22Rv1 (cell line): ENCODE measurements around the gene OTUD7B.
A peak's percentile ranks its signal among the peaks of the same experiment; 100 is the strongest.

ENCODE experiments used
- H3K27ac ChIP-seq: fragments of 450-650 bp; 2 replicates; pipeline ENCODE4 v1.5.1; 2017
- CTCF ChIP-seq: fragments of 450-650 bp; IDR thresholded peaks from 2 replicates; pipeline ENCODE4 v1.5.1; 2017; ENCODE audit warnings: mild to moderate bottlenecking
- ZFX ChIP-seq: fragments of 450-650 bp; IDR thresholded peaks from 2 replicates; pipeline ENCODE4 v1.6.1; 2017; ENCODE audit warnings: antibody characterized with exemption, borderline replicate concordance

OTUD7B gene

GRCh38 chr1:150028322-150028721 is 17.8 kb upstream of the OTUD7B start:
- TF ChIP-seq ZFX (no peak), CTCF (no peak)
- no peak overlapping the region for H3K27ac ChIP-seq

- no peak overlapping the region for H3K27ac ChIP-seq
These were observed 13.6 kb upstream of the OTUD7B start for GRCh38 chr1:150024156-150024555.

GRCh38 chr1:150022357-150022756 is 11.8 kb upstream of the OTUD7B start:
- peak overlapping the region; percentile 95 for H3K27ac ChIP-seq
- TF ChIP-seq ZFX: no peak
- TF ChIP-seq CTCF: peak; percentile 59

More at GRCh38 chr1:150024156-150024555, 13.6 kb upstream of the OTUD7B start:
- TF ChIP-seq CTCF (no peak), ZFX (no peak)

- peak overlapping the region; percentile 95 for H3K27ac ChIP-seq
- TF ChIP-seq CTCF (no peak), ZFX (no peak)
These were observed 10.7 kb upstream of the OTUD7B start for GRCh38 chr1:150021191-150021694.

GRCh38 chr1:150020711-150021110 is 10.2 kb upstream of the OTUD7B start:
- TF ChIP-seq CTCF: no peak
- TF ChIP-seq ZFX: no peak

GRCh38 chr1:150018165-150018564 is 7.6 kb upstream of the OTUD7B start:
- H3K27ac ChIP-seq: peak overlapping the region; percentile 95
- TF ChIP-seq ZFX (no peak), CTCF (no peak)

More at GRCh38 chr1:150020711-150021110, 10.2 kb upstream of the OTUD7B start:
- H3K27ac ChIP-seq: peak overlapping the region; percentile 95

GRCh38 chr1:150017206-150017750 is 6.8 kb upstream of the OTUD7B start:
- peak overlapping the region; percentile 95 for H3K27ac ChIP-seq
- TF ChIP-seq CTCF (no peak), ZFX (no peak)
